GM23338 (cell line): Measurements from ENCODE around the gene SCPEP1. TPM values are rescaled to one million over a fixed set of nuclear protein-coding genes. Genes with fewer than 3 reads are reported as not detected.

Source experiments
- ATAC-seq: fragments of 200-7000 bp; cut with Tn5 transposase; 3 replicates; pipeline ENCODE4 v1.9.1; 2020
- DNase-seq: peaks from one replicate; pipeline ENCODE4 v3.0.0-alpha.2; 2015; ENCODE audit warnings: low spot score
- H2AFZ ChIP-seq: fragments of 200-600 bp; sonication (generic); 2 replicates; pipeline ENCODE4 v1.8.0; 2016; ENCODE audit warnings: antibody characterized with exemption, mild to moderate bottlenecking, moderate library complexity
- H3F3A ChIP-seq: fragments of 200-600 bp; sonication (generic); replicated peaks from 2 replicates; pipeline ENCODE4 v1.8.0; 2017; ENCODE audit warnings: antibody characterized with exemption, mixed run types, low read depth
- H3K27ac ChIP-seq: fragments of 200-600 bp; sonication (generic); 2 replicates; pipeline ENCODE4 v1.6.1; 2016; ENCODE audit warnings: low read depth
- H3K27me3 ChIP-seq: fragments of 200-600 bp; sonication (generic); 2 replicates; pipeline ENCODE4 v1.8.0; 2016; ENCODE audit warnings: mild to moderate bottlenecking, mixed run types, moderate library complexity; ENCODE audit not compliant: insufficient read depth
- H3K36me3 ChIP-seq: fragments of 200-600 bp; sonication (generic); 2 replicates; pipeline ENCODE4 v1.8.0; 2016; ENCODE audit warnings: mild to moderate bottlenecking; ENCODE audit not compliant: insufficient read depth
- H3K4me1 ChIP-seq: fragments of 200-600 bp; sonication (generic); 2 replicates; pipeline ENCODE4 v1.8.0; 2016; ENCODE audit warnings: mild to moderate bottlenecking, moderate library complexity; ENCODE audit not compliant: insufficient read depth
- H3K4me2 ChIP-seq: fragments of 200-600 bp; sonication (generic); 2 replicates; pipeline ENCODE4 v1.7.1; 2017; ENCODE audit warnings: mixed run types
- H3K4me3 ChIP-seq: fragments of 200-600 bp; sonication (generic); 2 replicates; pipeline ENCODE4 v1.6.1; 2016; ENCODE audit warnings: mixed run types
- H3K79me2 ChIP-seq: fragments of 200-600 bp; sonication (generic); replicated peaks from 2 replicates; pipeline ENCODE4 v1.8.0; 2017; ENCODE audit warnings: mild to moderate bottlenecking; ENCODE audit not compliant: insufficient read depth
- H3K9me2 ChIP-seq: fragments of 200-600 bp; sonication (generic); 2 replicates; pipeline ENCODE4 v1.8.0; 2017; ENCODE audit not compliant: insufficient read depth
- H4K20me1 ChIP-seq: fragments of 200-600 bp; sonication (generic); replicated peaks from 2 replicates; pipeline ENCODE4 v1.8.0; 2017; ENCODE audit warnings: mild to moderate bottlenecking; ENCODE audit not compliant: insufficient read depth
- H3K27ac Mint-ChIP-seq: 2 replicates; pipeline ENCODE4 v1.8.0; 2020; ENCODE audit warnings: inconsistent platforms, mild to moderate bottlenecking, moderate library complexity, mixed read lengths
- H3K27me3 Mint-ChIP-seq: 3 replicates; pipeline ENCODE4 v1.8.0; 2022; ENCODE audit warnings: low read depth, mild to moderate bottlenecking, moderate library complexity, mixed read lengths, inconsistent platforms; ENCODE audit not compliant: insufficient read depth, poor library complexity
- H3K36me3 Mint-ChIP-seq: 3 replicates; pipeline ENCODE4 v1.8.0; 2021; ENCODE audit warnings: low read depth, mild to moderate bottlenecking, inconsistent platforms, moderate library complexity, mixed read lengths
- H3K4me1 Mint-ChIP-seq: 3 replicates; pipeline ENCODE4 v1.8.0; 2020; ENCODE audit warnings: mild to moderate bottlenecking, inconsistent platforms, mixed read lengths
- H3K4me3 Mint-ChIP-seq: 3 replicates; pipeline ENCODE4 v1.8.0; 2021; ENCODE audit warnings: moderate library complexity, mild to moderate bottlenecking, inconsistent platforms, mixed read lengths
- H3K9me3 Mint-ChIP-seq: 3 replicates; pipeline ENCODE4 v1.8.0; 2020; ENCODE audit warnings: moderate library complexity, mild to moderate bottlenecking, inconsistent platforms, mixed read lengths
- CREB1 ChIP-seq: fragments of 250-450 bp; sonication (Bioruptor Pico); IDR thresholded peaks from 2 replicates; pipeline ENCODE4 v1.5.0; 2020; ENCODE audit warnings: low read depth, mild to moderate bottlenecking, moderate library complexity
- ETS1 ChIP-seq: IDR thresholded peaks from 2 replicates; pipeline ENCODE4 v1.6.1; 2016; ENCODE audit warnings: antibody characterized with exemption
- EZH2 ChIP-seq: fragments of 200-600 bp; sonication (generic); IDR thresholded peaks from one replicate; pipeline ENCODE4 v1.8.0; 2017; ENCODE audit warnings: antibody characterized with exemption, mild to moderate bottlenecking, low read depth; ENCODE audit not compliant: unreplicated experiment
- EZH2phosphoT487 ChIP-seq: fragments of 200-600 bp; sonication (generic); IDR thresholded peaks from one replicate; pipeline ENCODE4 v1.8.1; 2018; ENCODE audit warnings: antibody characterized with exemption; ENCODE audit not compliant: unreplicated experiment
- JUNB ChIP-seq: IDR thresholded peaks from one replicate; pipeline ENCODE4 v1.6.1; 2016; ENCODE audit warnings: antibody characterized with exemption; ENCODE audit not compliant: unreplicated experiment
- NANOG ChIP-seq: IDR thresholded peaks from 2 replicates; pipeline ENCODE4 v1.6.1; 2016; ENCODE audit warnings: antibody characterized with exemption, borderline replicate concordance
- POLR2AphosphoS5 ChIP-seq: IDR thresholded peaks from 2 replicates; pipeline ENCODE4 v1.6.1; 2016; ENCODE audit warnings: antibody characterized with exemption, low read depth
- STAT1 ChIP-seq: IDR thresholded peaks from one replicate; pipeline ENCODE4 v1.6.1; 2016; ENCODE audit warnings: antibody characterized with exemption; ENCODE audit not compliant: unreplicated experiment
- ZNF114 ChIP-seq: fragments of 250-450 bp; sonication (Bioruptor Pico); IDR thresholded peaks from 2 replicates; pipeline ENCODE4 v1.5.0; 2020; ENCODE audit warnings: mild to moderate bottlenecking, moderate library complexity
- ZNF331 ChIP-seq: fragments of 250-450 bp; sonication (Bioruptor Pico); IDR thresholded peaks from 2 replicates; pipeline ENCODE4 v1.5.0; 2020; ENCODE audit warnings: low read depth, mild to moderate bottlenecking, moderate library complexity
- polyA plus RNA-seq: library from polyadenylated mRNA; unstranded; fragments of >200 nt; fragmentation: Nextera tagmentation; extraction: Ambion mirVana; gene quantifications from 2 replicates; pipeline ENCODE4 v1.2.1, GENCODE V29; 2016
- total RNA-seq: library from RNA; depleted of rRNA; stranded (reverse); fragments of >200 nt; shearing (Covaris generic); gene quantifications from 2 replicates; pipeline ENCODE4 v1.2.3, GENCODE V29; 2014
- TF ChIP-seq, protein P1 (sequence below): fragments of 250-450 bp; sonication (Bioruptor Pico); IDR thresholded peaks from 2 replicates; pipeline ENCODE4 v1.5.0; 2020; ENCODE audit warnings: mild to moderate bottlenecking, moderate library complexity
- TF ChIP-seq, protein P2 (sequence below), 2 experiments: fragments of 200-600 bp in 1 of 2; sonication (generic) in 1 of 2; conservative IDR thresholded peaks; 2 replicates each; pipeline versions ENCODE4 v1.5.1 to v1.6.1; 2016 to 2017; ENCODE audit warnings: antibody characterized with exemption in 2 of 2, low read depth in 2 of 2, mild to moderate bottlenecking in 2 of 2, moderate library complexity in 1 of 2
- TF ChIP-seq, protein P3 (sequence below): IDR thresholded peaks from one replicate; pipeline ENCODE4 v1.6.1; 2018; ENCODE audit warnings: antibody characterized with exemption; ENCODE audit not compliant: unreplicated experiment

The SCPEP1 gene
- total and polyA plus RNA-seq, 2 experiments from 2014 or later: 46.6 to 52.1 TPM

- H3K4me3 Mint-ChIP-seq: no peak overlapping the region
- ATAC-seq: no peak
- H3K27ac Mint-ChIP-seq: no peak overlapping the region
- peaks cover 54% of the 10 kb centered on the region for H3K79me2 ChIP-seq
- peaks cover 8% of the 10 kb centered on the region for H3K27me3 Mint-ChIP-seq
- TF ChIP-seq, protein P1, sequence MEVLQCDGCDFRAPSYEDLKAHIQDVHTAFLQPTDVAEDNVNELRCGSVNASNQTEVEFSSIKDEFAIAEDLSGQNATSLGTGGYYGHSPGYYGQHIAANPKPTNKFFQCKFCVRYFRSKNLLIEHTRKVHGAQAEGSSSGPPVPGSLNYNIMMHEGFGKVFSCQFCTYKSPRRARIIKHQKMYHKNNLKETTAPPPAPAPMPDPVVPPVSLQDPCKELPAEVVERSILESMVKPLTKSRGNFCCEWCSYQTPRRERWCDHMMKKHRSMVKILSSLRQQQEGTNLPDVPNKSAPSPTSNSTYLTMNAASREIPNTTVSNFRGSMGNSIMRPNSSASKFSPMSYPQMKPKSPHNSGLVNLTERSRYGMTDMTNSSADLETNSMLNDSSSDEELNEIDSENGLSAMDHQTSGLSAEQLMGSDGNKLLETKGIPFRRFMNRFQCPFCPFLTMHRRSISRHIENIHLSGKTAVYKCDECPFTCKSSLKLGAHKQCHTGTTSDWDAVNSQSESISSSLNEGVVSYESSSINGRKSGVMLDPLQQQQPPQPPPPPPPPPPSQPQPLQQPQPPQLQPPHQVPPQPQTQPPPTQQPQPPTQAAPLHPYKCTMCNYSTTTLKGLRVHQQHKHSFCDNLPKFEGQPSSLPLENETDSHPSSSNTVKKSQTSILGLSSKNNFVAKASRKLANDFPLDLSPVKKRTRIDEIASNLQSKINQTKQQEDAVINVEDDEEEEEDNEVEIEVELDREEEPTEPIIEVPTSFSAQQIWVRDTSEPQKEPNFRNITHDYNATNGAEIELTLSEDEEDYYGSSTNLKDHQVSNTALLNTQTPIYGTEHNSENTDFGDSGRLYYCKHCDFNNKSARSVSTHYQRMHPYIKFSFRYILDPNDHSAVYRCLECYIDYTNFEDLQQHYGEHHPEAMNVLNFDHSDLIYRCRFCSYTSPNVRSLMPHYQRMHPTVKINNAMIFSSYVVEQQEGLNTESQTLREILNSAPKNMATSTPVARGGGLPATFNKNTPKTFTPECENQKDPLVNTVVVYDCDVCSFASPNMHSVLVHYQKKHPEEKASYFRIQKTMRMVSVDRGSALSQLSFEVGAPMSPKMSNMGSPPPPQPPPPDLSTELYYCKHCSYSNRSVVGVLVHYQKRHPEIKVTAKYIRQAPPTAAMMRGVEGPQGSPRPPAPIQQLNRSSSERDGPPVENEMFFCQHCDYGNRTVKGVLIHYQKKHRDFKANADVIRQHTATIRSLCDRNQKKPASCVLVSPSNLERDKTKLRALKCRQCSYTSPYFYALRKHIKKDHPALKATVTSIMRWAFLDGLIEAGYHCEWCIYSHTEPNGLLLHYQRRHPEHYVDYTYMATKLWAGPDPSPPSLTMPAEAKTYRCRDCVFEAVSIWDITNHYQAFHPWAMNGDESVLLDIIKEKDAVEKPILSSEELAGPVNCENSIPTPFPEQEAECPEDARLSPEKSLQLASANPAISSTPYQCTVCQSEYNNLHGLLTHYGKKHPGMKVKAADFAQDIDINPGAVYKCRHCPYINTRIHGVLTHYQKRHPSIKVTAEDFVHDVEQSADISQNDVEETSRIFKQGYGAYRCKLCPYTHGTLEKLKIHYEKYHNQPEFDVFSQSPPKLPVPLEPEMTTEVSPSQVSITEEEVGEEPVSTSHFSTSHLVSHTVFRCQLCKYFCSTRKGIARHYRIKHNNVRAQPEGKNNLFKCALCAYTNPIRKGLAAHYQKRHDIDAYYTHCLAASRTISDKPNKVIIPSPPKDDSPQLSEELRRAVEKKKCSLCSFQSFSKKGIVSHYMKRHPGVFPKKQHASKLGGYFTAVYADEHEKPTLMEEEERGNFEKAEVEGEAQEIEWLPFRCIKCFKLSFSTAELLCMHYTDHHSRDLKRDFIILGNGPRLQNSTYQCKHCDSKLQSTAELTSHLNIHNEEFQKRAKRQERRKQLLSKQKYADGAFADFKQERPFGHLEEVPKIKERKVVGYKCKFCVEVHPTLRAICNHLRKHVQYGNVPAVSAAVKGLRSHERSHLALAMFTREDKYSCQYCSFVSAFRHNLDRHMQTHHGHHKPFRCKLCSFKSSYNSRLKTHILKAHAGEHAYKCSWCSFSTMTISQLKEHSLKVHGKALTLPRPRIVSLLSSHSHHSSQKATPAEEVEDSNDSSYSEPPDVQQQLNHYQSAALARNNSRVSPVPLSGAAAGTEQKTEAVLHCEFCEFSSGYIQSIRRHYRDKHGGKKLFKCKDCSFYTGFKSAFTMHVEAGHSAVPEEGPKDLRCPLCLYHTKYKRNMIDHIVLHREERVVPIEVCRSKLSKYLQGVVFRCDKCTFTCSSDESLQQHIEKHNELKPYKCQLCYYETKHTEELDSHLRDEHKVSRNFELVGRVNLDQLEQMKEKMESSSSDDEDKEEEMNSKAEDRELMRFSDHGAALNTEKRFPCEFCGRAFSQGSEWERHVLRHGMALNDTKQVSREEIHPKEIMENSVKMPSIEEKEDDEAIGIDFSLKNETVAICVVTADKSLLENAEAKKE (CRISPR knock-in tag): no peak
- TF ChIP-seq NANOG: no peak
- TF ChIP-seq ZNF114: no peak
- TF ChIP-seq, protein P2, sequence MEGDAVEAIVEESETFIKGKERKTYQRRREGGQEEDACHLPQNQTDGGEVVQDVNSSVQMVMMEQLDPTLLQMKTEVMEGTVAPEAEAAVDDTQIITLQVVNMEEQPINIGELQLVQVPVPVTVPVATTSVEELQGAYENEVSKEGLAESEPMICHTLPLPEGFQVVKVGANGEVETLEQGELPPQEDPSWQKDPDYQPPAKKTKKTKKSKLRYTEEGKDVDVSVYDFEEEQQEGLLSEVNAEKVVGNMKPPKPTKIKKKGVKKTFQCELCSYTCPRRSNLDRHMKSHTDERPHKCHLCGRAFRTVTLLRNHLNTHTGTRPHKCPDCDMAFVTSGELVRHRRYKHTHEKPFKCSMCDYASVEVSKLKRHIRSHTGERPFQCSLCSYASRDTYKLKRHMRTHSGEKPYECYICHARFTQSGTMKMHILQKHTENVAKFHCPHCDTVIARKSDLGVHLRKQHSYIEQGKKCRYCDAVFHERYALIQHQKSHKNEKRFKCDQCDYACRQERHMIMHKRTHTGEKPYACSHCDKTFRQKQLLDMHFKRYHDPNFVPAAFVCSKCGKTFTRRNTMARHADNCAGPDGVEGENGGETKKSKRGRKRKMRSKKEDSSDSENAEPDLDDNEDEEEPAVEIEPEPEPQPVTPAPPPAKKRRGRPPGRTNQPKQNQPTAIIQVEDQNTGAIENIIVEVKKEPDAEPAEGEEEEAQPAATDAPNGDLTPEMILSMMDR (conservative IDR thresholded peaks at IDR 0.05; ENCODE audit: low read depth in 2 of 2): no peak
- TF ChIP-seq EZH2: no peak
- TF ChIP-seq CREB1: no peak
- TF ChIP-seq ZNF331 (CRISPR knock-in tag): no peak
- TF ChIP-seq EZH2phosphoT487: no peak
- TF ChIP-seq ETS1: no peak
- no peak for TF ChIP-seq POLR2AphosphoS5
- TF ChIP-seq STAT1: no peak
- no peak for TF ChIP-seq JUNB
- TF ChIP-seq, protein P3, sequence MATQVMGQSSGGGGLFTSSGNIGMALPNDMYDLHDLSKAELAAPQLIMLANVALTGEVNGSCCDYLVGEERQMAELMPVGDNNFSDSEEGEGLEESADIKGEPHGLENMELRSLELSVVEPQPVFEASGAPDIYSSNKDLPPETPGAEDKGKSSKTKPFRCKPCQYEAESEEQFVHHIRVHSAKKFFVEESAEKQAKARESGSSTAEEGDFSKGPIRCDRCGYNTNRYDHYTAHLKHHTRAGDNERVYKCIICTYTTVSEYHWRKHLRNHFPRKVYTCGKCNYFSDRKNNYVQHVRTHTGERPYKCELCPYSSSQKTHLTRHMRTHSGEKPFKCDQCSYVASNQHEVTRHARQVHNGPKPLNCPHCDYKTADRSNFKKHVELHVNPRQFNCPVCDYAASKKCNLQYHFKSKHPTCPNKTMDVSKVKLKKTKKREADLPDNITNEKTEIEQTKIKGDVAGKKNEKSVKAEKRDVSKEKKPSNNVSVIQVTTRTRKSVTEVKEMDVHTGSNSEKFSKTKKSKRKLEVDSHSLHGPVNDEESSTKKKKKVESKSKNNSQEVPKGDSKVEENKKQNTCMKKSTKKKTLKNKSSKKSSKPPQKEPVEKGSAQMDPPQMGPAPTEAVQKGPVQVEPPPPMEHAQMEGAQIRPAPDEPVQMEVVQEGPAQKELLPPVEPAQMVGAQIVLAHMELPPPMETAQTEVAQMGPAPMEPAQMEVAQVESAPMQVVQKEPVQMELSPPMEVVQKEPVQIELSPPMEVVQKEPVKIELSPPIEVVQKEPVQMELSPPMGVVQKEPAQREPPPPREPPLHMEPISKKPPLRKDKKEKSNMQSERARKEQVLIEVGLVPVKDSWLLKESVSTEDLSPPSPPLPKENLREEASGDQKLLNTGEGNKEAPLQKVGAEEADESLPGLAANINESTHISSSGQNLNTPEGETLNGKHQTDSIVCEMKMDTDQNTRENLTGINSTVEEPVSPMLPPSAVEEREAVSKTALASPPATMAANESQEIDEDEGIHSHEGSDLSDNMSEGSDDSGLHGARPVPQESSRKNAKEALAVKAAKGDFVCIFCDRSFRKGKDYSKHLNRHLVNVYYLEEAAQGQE: no peak
- no peak overlapping the region for H3K4me2 ChIP-seq
- peaks cover 5% of the 10 kb centered on the region; the same call in 1 of the 3 replicates for H3K36me3 Mint-ChIP-seq
- peaks cover 6% of the 10 kb centered on the region for H3F3A ChIP-seq
- H3K4me1 ChIP-seq: peaks cover 3% of the 10 kb centered on the region
- no peaks in the 10 kb centered on the region for H3K9me3 Mint-ChIP-seq
- H3K4me3 ChIP-seq: no peak overlapping the region
- no peaks in the 10 kb centered on the region for H4K20me1 ChIP-seq
- no peaks in the 10 kb centered on the region for H3K27me3 ChIP-seq
- no peak overlapping the region for H2AFZ ChIP-seq
- DNase-seq: no peak
- H3K36me3 ChIP-seq: no peaks in the 10 kb centered on the region
- H3K4me1 Mint-ChIP-seq: peaks cover 13% of the 10 kb centered on the region
- H3K9me2 ChIP-seq: no peaks in the 10 kb centered on the region
- no peak overlapping the region for H3K27ac ChIP-seq
These were observed 20.9 kb upstream of the SCPEP1 start for GRCh38 chr17:56956992-56957391.
